Measurements from ENCODE around the gene HIVEP1. TPM values are rescaled to one million over a fixed set of nuclear protein-coding genes. Genes with fewer than 3 reads are reported as not detected.

HIVEP1 gene
- polyA plus RNA-seq, 1 experiment, result 13.9 TPM

GRCh38 chr6:12065321-12066140, 53.4 kb downstream of the HIVEP1 start:
- CTCF ChIA-PET, result interaction anchor here (0.6 to 2.1 kb wide), 4 partner anchors 10 to 481 kb away, joined by 3 to 11 read pairs (median 6); no protein-coding TSS in a partner anchor
- Histone ChIP-seq H3K9me3 (ENCODE audit: control insufficient read depth, insufficient read depth, low read length) (no peaks in the 10 kb centered on the region), H3K27me3 (ENCODE audit: control insufficient read depth, insufficient read depth, low read length) (no peaks in the 10 kb centered on the region), H3K27ac (ENCODE audit: low read depth, low read length) (no peak overlapping the region), H3K4me3 (ENCODE audit: low read depth, low read length) (no peak overlapping the region)
- no peak for TF ChIP-seq CTCF (IDR thresholded peaks at IDR 0.05; ENCODE audit: low read depth, low read length)
- POLR2A ChIA-PET, result no interaction called here
- no peak for DNase-seq (ENCODE audit: low read depth, low spot score)

- Histone ChIP-seq H3K4me3 (ENCODE audit: low read depth, low read length) (no peak overlapping the region), H3K27ac (ENCODE audit: low read depth, low read length) (no peak overlapping the region), H3K9me3 (ENCODE audit: control insufficient read depth, insufficient read depth, low read length) (no peaks in the 10 kb centered on the region), H3K27me3 (ENCODE audit: control insufficient read depth, insufficient read depth, low read length) (no peaks in the 10 kb centered on the region)
- DNase-seq (ENCODE audit: low read depth, low spot score), result no peak
- TF ChIP-seq CTCF (IDR thresholded peaks at IDR 0.05; ENCODE audit: low read depth, low read length), result no peak
- POLR2A ChIA-PET, result no interaction called here
- CTCF ChIA-PET, result interaction anchor here (0.6 to 2.1 kb wide), 5 partner anchors 9 to 952 kb away, joined by 3 to 11 read pairs (median 6); no protein-coding TSS in a partner anchor
Observed at GRCh38 chr6:12066297-12066696, 54.2 kb downstream of the HIVEP1 start.

DNA sequence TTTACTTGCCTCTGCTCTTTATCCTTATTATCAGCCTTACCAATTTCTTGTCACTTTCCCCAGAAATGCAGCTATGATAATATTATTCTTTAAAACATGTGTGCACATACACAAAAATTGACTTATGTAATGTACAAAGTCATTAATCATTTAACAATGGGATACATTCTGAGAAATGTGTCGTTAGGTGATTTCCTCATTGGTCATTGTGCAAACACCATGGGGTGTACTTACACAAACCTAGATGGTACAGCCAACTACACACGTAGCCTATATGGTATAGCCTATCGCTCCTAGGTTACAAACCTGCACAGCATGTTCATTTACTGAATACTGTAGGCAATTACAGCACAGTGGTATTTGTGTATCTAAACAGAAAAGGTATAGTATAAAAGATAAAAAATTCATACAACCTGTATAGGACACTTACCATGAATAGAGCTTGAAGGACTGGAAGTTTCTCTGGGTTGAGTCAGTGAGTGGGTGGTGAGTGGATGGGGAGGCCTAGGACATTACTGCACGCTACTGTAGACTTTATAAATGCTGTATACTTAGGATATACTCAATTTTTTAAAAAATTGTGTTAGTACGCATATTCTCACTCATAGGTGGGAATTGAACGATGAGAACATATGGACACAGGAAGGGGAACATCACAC, 56.9 kb downstream of the HIVEP1 start:
- no peak overlapping the region for H3K4me3 ChIP-seq (ENCODE audit: low read depth, low read length)
- TF ChIP-seq CTCF (IDR thresholded peaks at IDR 0.05; ENCODE audit: low read depth, low read length), result no peak
- H3K9me3 ChIP-seq (ENCODE audit: control insufficient read depth, insufficient read depth, low read length), result no peaks in the 10 kb centered on the region
- ChIA-PET POLR2A (no interaction called here), CTCF (no interaction called here)
- DNase-seq (ENCODE audit: low read depth, low spot score), result no peak
- H3K27me3 ChIP-seq (ENCODE audit: control insufficient read depth, insufficient read depth, low read length), result no peaks in the 10 kb centered on the region
- no peak overlapping the region for H3K27ac ChIP-seq (ENCODE audit: low read depth, low read length)

DNA sequence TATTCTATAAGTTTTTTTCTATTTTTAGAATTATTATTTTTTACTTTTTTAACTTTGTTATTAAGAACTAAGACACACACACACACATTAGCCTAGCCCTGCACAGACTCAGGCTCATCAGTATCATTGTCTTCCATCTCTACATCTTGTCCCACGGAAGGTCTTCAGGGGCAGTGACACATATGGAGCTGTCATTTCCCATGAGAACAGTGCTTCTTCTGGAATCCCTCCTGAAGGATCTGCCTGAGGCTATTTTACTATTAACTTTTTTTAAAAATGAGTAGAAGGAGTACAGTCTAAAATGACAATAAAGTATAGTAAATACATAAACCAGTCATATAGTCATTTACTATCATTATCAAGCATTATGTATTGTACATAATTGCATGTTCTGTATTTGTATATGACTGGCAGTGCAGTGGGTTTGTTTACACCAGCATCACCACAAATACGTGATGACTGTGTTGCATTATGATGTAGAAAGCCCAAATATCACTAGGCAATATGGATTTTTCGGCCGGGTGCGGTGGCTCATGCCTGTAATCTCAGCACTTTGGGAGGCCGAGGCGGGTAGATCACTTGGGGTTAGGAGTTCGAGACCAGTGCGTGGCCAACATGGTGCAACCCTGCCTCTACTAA, 57.9 kb downstream of the HIVEP1 start:
- DNase-seq (ENCODE audit: low read depth, low spot score), result no peak
- ChIA-PET CTCF (no interaction called here), POLR2A (no interaction called here)
- H3K4me3 ChIP-seq (ENCODE audit: low read depth, low read length), result no peak overlapping the region
- no peaks in the 10 kb centered on the region for H3K9me3 ChIP-seq (ENCODE audit: control insufficient read depth, insufficient read depth, low read length)
- H3K27ac ChIP-seq (ENCODE audit: low read depth, low read length), result no peak overlapping the region
- H3K27me3 ChIP-seq (ENCODE audit: control insufficient read depth, insufficient read depth, low read length), result no peaks in the 10 kb centered on the region
- TF ChIP-seq CTCF (IDR thresholded peaks at IDR 0.05; ENCODE audit: low read depth, low read length), result no peak

All from AG04450 (cell line).